IPS-11a (cell line): ENCODE results near the gene GMIP.
"Not testable (repeated sequence)": the region's sequence is repeated elsewhere in the genome, so short reads cannot be mapped to it uniquely, and the experiment has no call there.

Source experiments
- H3K4me3 ChIP-seq: one replicate; pipeline ENCODE4 v1.5.1; 2013; ENCODE audit warnings: low read depth, low read length, control low read depth

The GMIP gene

GRCh38 chr19:19613506-19613905 lies 30.0 kb downstream of the GMIP start:
- no peak overlapping the region for H3K4me3 ChIP-seq

DNA sequence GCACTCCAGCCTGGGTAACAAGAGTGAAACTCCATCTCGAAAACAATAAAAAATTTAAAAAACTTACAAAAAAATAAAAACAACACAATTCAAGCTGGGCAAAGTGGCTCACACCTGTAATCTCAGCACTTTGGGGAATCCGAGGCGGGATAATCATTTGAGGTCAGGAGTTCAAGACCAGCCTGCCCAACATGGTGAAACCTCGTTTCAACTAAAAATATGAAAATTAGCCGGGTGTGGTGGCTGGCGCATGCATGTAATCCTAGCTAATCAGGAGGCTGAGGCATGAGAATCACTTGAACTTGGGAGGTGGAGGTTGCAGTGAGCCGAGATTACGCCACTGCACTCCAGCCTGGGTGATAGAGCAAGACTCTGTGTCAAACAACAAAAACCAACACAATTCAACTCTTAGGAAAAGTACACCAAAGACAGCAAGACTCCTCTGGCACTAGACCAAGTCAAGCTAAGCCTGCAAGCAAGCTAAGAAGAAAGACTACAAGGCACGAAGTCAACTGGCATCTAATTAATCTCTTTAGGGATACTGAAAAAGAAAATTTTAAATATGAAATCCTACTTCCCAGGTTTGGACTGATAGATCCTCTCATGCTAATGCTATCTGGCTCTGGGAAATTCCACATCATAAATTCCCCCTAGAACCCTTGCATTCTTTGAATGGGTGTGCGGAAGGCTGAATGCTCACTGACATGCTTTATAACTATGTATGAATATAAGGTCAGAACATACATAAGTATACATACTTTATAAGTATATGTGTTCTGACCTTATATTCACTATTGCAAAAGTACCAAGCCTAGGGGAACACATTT lies 32.9 kb downstream of the GMIP start:
- no peak overlapping the region for H3K4me3 ChIP-seq

DNA sequence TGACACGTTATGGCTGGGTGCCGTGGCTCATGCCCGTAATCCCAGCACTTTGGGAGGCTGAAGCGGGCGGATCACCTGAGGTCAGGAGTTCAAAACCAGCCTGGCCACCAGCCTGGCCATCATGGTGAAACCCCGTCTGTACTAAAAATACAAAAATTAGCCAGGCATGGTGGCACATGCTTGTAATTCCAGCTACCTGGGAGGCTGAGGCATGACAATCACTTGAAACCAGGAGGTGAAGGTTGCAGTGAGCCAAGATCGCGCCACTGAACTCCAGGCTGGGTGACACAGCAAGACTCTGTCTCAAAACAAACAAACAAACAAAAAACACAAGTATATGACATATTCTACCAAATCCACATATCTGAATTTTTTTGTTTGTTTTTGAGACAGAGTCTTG lies 36.8 kb downstream of the GMIP start:
- not testable (repeated sequence) for H3K4me3 ChIP-seq

DNA sequence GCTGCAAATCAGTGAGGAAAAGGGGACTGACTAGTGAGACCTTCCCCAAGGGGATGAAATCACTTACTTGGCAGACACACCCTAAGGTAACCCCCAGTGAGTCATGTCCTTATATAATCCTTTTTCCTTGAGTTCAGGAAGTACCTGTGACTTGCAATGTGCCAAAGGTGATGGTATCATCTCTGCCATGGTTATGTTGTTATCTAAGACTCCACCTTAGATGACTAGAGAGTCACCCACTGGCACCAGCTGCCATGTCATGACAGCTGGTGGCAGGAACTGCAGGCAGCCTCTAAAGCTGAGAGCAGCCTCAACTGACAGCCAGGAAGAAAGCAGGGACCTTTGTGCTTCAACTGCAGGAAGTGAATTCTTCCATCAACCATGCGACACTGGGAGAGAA lies 37.4 kb downstream of the GMIP start:
- H3K4me3 ChIP-seq = no peak overlapping the region

GRCh38 chr19:19602713-19603324 lies 40.6 kb downstream of the GMIP start:
- no peak overlapping the region for H3K4me3 ChIP-seq

GRCh38 chr19:19602136-19602712 lies 41.2 kb downstream of the GMIP start:
- H3K4me3 ChIP-seq = no peak overlapping the region

DNA sequence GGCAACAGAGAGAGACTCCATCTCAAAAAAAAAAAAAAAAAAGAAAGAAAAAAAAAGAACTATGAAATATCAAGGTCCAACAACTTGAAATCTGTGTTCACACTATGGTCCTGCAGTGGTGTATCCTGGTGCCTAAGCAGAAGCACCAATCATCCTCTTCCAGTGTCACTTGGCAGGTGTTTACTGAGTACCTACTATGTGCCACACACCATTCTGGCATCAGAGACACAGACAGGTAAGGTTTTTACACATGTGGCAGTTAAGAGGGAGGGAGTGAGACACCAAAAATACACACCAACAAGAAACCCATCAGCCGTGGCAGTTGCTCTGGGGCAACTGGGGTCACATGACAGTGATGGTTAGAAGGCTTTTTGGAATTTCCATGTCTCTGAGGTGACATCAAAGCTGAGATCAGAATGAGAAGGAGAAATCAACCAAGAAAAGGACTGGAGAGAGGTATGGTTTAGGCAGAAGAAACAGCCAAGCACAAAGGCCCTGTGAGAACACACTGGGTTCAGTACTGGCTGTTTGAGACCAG lies 42.6 kb downstream of the GMIP start:
- no peak overlapping the region for H3K4me3 ChIP-seq

DNA sequence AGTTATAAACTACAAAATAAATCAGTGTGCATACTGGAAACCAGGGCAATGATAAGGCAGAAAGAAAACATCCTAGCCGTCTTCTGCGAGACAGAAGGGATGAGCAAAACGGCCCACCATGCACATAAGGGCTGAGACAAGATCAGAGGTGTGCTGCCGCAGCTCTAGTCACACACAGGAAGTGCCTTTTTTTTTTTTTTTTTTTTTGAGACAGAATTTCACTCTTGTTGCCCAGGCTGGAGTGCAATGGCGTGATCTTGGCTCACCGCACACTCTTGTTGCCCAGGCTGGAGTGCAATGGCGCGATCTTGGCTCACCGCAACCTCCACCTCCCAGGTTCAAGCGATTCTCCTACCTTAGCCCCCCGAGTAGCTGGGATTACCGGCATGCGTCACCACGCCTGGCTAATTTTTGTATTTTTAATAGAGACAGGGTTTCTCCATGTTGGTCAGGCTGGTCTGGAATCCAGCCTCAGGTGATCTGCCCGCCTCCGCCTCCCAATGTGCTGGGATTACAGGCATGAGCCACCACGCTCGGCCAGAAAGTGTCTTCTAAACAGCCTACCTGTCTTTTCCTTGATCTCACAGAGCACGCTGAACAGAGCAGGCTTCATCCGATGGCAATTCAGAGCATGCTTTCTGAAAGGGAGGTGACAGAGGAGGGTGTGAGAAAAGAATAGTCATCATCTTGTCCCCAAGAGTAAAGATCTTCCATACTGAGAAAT lies 44.6 kb downstream of the GMIP start:
- H3K4me3 ChIP-seq = not testable (repeated sequence)

DNA sequence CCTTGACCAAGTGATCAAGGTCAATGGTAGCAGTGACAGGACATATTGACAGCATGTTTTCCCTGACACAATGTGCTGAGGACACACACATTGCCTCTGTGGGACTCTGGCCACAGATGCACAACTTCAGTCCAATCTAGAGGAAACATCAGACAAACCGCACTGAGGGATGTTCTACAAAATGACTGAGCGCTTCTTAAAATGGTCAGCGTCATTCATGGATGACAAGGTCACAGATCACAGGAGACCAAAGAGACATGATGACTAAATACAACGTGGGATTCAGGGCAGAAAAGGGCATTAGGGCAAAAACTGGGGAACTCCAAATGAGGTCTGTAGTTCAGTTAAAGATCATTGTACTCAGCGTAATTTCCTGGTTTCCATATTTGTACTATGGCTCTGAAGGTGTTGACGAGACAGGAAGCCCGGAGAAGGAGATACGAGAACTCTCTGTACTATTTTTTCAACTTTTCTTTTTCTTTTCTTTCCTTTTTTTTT lies 45.6 kb downstream of the GMIP start:
- no peak overlapping the region for H3K4me3 ChIP-seq

DNA sequence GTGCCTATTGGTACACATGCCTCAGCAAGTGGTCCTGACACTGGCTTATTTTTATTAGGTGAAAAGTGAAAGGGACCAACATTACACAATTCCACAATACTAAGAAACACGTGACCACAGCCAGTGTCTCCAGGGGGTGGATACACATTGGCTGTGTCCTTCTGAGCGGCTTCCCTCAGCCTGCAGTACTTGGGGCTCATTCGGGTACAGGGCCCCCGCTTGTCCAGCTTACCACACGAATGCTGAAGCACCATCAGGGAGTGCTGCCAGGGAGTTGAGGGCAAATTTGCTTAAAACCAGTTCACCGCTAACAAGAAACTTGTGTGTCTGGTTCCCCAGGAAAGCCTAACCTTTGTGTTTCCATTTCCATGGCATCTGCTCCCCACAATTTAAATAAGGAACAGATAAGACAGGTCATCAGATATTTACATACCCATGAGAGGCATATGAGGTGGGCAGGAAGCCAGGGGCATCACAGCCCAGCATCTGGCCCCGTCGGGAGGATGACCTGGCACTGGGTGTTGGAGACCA lies 48.2 kb downstream of the GMIP start:
- no peak overlapping the region for H3K4me3 ChIP-seq

DNA sequence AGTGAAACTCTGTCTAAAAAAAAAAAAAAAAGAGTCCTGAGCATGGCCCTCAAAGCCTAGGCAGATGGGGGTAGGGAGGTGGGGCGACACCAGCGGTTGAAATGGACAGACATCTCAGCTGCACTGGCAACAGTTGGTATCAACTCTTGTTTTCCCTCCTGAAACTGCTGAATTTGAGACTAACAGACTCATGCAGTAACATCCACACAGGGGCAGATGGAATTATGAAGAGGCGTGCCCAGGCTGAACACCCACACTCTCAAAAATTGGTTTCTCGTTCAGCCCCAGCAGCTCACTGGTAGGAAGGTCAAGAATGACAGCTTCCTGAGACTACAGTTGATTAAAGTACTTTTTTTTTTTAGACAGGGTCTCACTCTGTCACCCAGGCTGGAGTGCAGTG lies 49.1 kb downstream of the GMIP start:
- no peak overlapping the region for H3K4me3 ChIP-seq

- no peak overlapping the region for H3K4me3 ChIP-seq
Measured at GRCh38 chr19:19592690-19593089, 50.8 kb downstream of the GMIP start.

DNA sequence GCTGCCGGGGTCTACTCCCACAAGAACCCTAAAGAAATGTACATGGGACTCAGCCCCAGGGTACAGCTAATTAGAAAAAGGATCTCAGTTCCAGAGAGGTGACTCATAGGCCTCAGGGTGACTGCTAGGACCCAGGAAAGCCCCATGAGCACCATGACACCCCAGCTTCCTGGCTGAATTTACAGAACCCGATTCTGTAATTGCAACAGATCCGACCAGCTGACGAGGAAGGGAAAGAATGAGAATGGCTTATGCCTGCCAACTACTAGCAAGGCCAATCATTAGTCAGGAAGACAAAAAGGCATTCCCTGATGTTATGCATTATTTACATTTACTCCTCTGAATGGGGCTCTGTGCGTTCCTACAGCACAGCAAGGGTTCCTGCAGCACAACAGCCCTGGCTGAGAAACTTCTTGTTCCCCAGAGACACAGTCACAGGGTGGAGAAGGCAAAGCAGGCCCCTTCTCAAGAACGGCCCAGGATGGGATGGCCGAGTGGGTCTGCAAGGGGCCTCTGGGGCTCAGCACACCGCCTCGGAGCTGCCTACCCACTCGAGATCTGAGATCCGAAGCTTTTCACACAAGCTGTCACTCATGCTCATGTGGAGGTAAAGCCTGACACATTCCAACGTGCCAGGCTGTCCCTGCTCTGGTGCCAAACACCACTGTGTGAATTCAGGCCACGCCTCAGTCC lies 52.2 kb downstream of the GMIP start:
- no peak overlapping the region for H3K4me3 ChIP-seq

- no peak overlapping the region for H3K4me3 ChIP-seq
Measured at GRCh38 chr19:19588546-19588945, 54.9 kb downstream of the GMIP start.

GRCh38 chr19:19587771-19588170 lies 55.7 kb downstream of the GMIP start:
- H3K4me3 ChIP-seq = no peak overlapping the region

DNA sequence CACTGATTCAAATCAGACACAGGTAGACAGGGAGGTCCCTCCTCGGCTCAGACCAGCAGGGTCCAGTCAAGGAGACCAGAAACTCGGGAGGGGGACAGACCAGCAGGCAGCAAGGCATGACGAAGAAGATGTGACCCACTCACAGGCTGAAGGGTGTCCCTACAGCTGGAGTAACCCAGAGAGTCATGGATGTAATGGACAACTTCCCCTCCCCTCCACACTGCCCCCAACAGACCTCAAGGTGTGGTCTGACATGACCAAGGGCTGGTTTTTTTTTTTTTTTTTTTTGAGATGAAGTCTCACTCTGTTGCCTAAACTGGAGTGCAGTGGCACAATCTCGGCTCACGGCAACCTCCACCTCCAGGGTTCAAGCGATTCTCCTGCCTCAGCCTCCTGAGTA lies 59.1 kb downstream of the GMIP start:
- H3K4me3 ChIP-seq = no peak overlapping the region

GRCh38 chr19:19582471-19582870 lies 61.0 kb downstream of the GMIP start:
- no peak overlapping the region for H3K4me3 ChIP-seq

DNA sequence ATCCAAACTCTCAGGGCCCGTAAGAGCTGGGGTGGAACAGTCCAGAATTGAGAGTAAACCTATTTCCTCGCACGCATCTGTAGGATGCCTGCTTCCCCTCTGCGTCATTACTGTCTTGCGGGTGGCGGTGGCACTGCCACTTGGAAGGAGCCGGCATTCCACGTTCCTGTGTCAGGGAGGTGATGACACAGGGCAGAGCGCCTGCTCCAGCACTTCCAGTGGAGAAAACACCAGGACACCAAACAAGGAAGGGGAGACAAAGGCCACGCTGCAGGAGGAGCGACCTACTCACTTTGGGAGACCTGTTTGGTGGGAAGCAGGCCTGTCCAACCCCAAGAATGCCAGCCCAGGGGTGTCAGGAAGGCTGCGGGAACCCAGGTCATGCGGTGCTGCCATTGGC lies 62.1 kb downstream of the GMIP start:
- no peak overlapping the region for H3K4me3 ChIP-seq

- no peak overlapping the region for H3K4me3 ChIP-seq
Measured at GRCh38 chr19:19580418-19580817, 63.0 kb downstream of the GMIP start.
